ENCODE measurements around the gene PLA2R1.

Gene PLA2R1

GRCh38 chr2:159895258-159896065 lies 167.0 kb downstream of the PLA2R1 start:
- no peak for DNase-seq (ENCODE audit: low read depth)

- DNase-seq (ENCODE audit: low read depth), result no peak
Observed at GRCh38 chr2:159894145-159894838, 168.1 kb downstream of the PLA2R1 start.

- DNase-seq (ENCODE audit: low read depth), result no peak
Observed at GRCh38 chr2:159892990-159893810, 169.2 kb downstream of the PLA2R1 start.

- no peak for DNase-seq (ENCODE audit: low read depth)
Observed at GRCh38 chr2:159891917-159892730, 170.3 kb downstream of the PLA2R1 start.

GRCh38 chr2:159891267-159891588 lies 171.2 kb downstream of the PLA2R1 start:
- DNase-seq (ENCODE audit: low read depth), result no peak

GRCh38 chr2:159890551-159891266 lies 171.7 kb downstream of the PLA2R1 start:
- no peak for DNase-seq (ENCODE audit: low read depth)

GRCh38 chr2:159882130-159882745 lies 180.2 kb downstream of the PLA2R1 start:
- DNase-seq (ENCODE audit: low read depth), result no peak

Measured in activated T-cell treated with anti-CD3 and anti-CD28 coated beads for 1 hour (primary cell).